SHP77 (cell line): Measurements from ENCODE around the gene KCTD20.
"Not testable (repeated sequence)": the region's sequence is repeated elsewhere in the genome, so short reads cannot be mapped to it uniquely, and the experiment has no call there.

Experiments
- DNase-seq, 2 experiments: peaks; one replicate each; lab custom pipeline; 2025; lab: John Stamatoyannopoulos, UW

Gene KCTD20

GRCh38 chr6:36444470-36444869 lies 1.7 kb downstream of the KCTD20 start:
- DNase-seq, result no peak

- DNase-seq, result no peak
Observed at GRCh38 chr6:36445621-36446020, 2.8 kb downstream of the KCTD20 start.

DNA sequence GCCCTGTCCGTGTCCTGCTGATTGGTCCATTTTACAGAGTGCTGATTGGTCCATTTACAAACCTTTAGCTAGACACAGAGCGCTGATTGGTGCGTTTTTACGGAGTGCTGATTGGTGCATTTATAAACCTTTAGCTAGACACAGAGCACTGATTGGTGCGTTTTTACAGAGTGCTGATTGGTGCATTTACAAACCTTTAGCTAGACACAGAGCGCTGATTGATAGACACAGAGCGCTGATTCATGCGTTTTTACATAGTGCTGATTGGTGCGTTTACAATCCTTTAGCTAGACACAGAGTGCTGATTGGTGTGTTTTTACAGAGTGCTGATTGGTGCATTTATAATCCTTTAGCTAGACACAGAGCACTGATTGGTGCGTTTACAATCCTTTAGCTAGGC lies 6.4 kb downstream of the KCTD20 start:
- not testable (repeated sequence) for DNase-seq

GRCh38 chr6:36452897-36453296 lies 10.1 kb downstream of the KCTD20 start:
- DNase-seq, result not testable (repeated sequence)

DNA sequence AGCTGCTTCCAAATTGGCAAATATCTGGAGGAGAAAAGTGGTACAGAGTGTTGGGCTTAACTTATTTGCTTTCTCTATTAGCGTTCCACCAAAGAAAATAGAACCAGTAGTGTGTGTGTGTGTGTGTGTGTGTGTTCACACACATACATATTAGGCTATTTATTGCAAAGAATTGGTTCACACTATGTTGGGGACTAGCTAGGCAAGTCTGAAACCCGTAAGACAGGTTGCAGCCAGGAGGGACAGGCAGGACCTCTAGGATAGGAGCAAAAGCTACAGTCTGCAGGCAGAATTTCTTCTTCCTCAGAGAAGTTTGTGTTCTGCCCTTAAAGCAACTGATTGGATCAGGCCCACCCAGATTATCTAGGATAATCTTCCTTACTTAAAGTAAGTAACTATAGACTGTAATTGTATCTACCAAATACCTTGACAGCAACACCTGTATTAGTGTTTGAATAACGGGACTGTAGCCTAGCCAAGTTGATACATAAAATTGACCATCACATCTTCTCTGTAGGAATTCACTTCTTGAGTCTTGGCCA lies 12.8 kb downstream of the KCTD20 start:
- DNase-seq, result no peak

GRCh38 chr6:36459501-36459900 lies 16.7 kb downstream of the KCTD20 start:
- DNase-seq, result no peak

DNA sequence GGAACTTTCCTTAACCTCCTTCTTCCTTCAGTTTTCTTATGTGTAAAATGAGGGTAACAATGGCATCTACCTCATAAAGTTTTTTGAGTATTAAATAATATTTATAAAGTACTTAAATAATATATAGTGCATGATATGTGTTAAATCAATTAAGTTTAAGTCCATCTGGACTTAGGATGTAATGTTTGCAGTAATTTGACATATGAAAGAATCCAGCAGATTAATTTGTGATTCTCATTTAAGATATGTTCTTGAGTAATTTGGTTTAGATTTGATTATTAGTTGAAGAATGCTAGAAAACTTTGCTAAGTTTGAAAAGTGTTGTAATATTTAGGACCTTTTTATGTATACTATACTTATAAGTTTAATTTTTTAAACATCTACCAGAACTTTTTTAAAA lies 18.1 kb downstream of the KCTD20 start:
- no peak for DNase-seq

GRCh38 chr6:36461646-36462045 lies 18.8 kb downstream of the KCTD20 start:
- DNase-seq, result no peak

GRCh38 chr6:36463676-36464075 lies 20.9 kb downstream of the KCTD20 start:
- DNase-seq, result no peak

DNA sequence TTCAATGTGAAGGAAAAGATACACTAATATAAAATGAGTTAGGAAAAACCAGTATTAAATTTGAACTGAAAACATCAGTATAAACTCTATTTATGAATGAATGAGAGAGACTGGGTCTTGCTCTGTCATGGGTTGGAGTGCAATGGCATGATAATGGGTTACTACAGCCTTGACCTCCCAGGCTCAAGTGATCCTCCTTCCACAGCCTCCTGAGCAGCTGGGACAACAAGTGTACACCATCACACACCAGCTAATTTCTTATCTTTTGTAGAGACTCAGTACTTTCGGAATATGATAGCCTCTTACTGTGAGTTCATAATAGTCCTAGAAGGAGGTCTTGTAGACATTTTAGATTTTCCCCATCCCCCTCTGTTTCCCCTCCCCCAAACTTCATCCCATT lies 21.4 kb downstream of the KCTD20 start:
- DNase-seq, result no peak

DNA sequence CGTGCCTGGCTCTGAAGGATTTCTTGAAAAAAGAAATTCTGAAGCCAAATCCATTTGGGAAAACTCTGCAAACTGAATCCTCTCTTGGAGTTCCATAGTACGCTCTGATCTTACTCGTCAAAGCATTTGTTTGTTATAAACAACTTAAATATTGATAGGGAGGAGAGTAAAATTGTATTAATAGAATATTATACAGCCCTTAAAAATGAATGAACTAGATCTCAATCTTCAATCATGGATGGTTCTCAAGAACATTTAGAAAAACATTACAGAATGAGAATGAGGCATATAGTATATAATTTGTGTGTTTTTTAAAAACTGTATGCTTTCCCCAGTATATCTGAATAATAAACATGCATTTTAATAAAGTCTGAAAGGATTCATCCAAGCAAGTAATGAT lies 24.8 kb downstream of the KCTD20 start:
- DNase-seq, result no peak

- DNase-seq, result no peak
Observed at GRCh38 chr6:36469148-36469661, 26.4 kb downstream of the KCTD20 start.

DNA sequence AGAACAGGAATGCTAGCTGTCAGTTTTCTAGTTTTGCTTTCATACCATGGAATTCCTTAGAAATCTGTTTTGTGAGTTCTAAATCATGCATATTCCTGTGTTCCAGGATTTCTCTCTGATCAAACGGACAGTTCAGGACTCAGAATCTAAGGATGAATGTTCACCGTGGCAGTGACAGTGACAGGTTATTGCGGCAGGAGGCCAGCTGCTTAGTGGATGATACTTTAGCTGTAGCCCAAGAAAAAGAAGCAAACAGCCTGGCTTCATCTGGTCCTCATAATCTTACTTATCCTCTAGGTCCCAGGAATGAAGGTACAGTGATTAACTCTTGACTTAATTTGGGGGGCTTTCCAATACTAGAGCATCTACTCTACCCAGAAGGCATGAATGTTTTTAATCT lies 27.1 kb downstream of the KCTD20 start:
- DNase-seq, result no peak

DNA sequence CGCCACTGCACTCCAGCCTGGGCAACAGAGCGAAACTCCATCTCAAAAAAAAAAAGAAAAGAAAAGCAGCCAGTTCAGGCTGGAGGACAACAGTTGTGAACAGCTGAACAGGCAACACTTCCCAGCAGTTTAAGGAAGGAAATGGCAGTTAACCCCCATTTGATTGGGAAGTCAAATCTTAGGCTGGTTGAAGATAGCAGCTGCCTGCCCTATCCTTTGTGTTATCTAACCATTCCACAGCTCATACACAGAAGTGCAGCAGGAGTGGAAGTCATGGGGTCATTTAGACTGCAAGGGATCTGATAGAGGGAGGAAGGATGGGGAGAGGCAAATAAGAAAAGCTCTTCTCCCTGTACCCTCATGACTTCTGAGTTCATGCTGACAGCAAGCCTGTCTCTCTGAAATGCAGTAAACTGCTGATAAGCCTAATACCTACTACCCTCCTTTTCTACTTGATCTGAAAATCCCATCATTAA lies 35.3 kb downstream of the KCTD20 start:
- no peak for DNase-seq

DNA sequence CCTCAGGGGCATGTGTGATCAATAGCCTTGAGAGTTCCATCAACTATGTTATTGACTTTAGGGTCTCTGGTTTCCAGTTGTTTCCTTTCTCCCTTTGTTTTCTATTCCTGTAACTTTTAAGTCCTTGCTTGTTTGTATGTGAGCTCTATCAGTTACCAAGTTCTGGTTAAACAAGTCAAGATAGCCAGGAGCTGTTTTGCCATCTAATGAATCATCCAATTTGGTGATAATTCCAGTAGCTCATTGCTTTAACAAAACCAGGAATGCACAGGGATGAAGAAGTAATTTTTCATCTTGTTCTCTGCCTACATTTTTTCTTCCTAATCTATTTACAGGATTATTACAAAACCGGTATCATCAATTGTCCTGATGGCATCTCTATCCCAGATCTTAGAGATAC lies 36.5 kb downstream of the KCTD20 start:
- DNase-seq, result no peak

GRCh38 chr6:36483326-36483725 lies 40.5 kb downstream of the KCTD20 start:
- DNase-seq, result not testable (repeated sequence)

DNA sequence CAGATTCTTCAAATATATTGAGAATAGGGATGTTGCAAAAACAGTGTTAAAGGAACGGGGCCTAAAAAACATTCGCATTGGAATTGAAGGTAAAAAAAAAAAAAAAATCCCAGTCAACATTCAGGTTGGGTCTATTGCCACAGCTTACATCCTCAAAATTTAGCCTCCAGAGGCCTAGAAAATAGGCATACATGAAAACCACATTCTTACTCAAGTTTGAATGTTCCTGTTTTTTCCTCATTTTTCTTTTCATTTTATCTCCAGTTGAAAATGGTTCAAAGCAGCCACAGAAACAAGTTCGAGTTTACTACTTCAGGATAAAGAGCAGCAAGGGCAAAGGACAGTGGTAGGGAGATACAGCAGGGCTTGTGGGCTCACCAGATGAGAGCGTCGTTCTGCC lies 41.9 kb downstream of the KCTD20 start:
- no peak for DNase-seq

- no peak for DNase-seq
Observed at GRCh38 chr6:36487698-36488097, 44.9 kb downstream of the KCTD20 start.

GRCh38 chr6:36488221-36488620 lies 45.4 kb downstream of the KCTD20 start:
- no peak for DNase-seq

DNA sequence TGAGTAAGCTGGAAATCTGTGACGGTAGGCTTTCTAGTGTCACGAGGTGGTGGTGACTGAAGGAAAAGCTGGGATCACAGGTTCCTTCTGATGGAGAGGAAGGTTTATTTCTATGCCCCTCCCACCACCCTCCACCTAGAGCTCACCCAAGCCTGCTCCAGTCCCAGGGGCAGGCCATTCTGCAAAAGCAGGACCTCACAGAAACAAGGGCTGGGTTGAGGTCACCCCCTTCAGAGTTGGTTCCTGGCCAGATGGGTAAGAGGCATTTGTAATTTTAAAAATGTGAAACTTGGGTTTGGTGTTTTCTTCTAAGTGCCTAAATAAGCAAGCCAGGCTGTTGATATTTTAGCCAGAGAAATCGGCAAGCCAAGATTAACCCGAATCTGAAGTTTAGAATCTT lies 46.6 kb downstream of the KCTD20 start:
- no peak for DNase-seq

DNA sequence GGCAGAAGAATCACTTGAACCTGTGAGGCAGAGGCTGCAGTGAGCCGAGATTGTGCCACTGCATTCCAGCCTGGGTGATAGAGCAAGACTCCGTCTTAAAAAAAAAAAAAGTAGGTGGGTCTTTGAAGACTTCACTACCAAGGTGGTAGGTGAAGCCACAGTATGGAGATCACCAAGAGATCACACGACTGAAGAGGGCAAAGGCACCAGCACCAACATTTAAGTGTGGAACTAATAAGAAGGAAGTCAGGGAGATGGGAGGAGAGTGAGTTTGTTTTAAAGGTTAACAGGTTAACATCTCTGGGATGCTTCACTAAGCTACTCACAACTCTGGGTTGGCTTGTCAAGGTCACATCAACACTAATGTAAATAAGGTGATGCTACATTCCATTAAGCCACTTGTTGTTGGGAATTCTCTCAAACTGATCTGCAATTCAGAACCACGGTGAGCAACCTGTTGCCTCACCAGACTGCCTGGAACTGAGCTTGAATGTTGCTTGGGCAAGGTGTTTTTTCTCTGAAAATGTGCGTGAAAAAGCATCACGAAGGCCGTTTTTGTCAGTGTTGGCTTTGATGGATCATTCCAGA lies 48.7 kb downstream of the KCTD20 start:
- DNase-seq, result no peak

DNA sequence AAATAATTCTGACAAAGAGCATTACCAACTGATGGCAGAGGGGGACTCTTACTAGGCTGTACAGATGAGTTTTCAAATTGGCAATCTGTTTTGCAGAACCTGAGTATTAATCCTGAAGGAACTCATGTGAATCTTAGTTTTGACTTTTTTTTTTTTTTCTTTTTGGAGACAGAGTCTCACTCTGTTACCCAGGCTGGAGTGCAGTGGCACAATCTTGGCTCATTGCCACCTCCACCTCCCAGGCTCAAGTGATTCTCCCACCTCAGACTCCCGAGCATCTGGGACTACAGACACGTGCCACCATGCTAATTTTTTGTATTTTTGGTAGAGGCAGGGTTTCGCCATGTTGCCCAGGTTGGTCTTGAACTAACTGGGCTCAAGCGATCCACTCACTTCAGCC lies 49.3 kb downstream of the KCTD20 start:
- no peak for DNase-seq

DNA sequence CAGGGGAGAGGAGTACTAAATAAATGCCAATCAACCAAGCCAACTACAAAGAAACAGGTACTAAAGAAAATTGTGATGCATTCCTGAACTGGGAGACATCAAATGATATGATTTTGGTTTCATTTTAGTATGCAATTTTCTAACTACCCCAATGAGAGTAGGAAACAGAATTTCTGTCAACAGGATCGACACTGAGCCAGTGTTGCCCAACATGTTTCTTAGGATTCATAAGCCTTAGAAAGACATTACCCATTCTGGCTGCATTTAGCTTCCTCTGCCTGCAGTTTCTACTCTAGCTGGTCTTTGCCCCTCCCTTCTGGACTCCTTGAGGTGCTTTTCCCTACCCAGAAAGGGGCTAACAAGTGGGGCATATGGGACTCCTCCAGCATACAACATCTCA lies 49.8 kb downstream of the KCTD20 start:
- no peak for DNase-seq

GRCh38 chr6:36493319-36493718 lies 50.5 kb downstream of the KCTD20 start:
- DNase-seq, result no peak
